Endothelial cell of umbilical vein (primary cell): ENCODE results near the gene BNC2.

ENCODE experiments used
- CTCF ChIP-seq, 2 donors: IDR thresholded peaks; 1 replicate in 1 of 2; 2 replicates in 1 of 2; pipeline ENCODE4 v1.5.1; 2011; ENCODE audit warnings: low read length in 2 of 2, mild to moderate bottlenecking in 2 of 2, moderate library complexity in 2 of 2, control low read depth in 1 of 2, inconsistent platforms in 1 of 2, low read depth in 1 of 2; ENCODE audit not compliant: insufficient read depth in 1 of 2; ENCODE audit errors: extremely low read depth in 1 of 2
- MYC ChIP-seq: IDR thresholded peaks from one replicate; pipeline ENCODE4 v1.6.1; 2011; ENCODE audit warnings: mild to moderate bottlenecking, low read depth, low read length
- POLR2A ChIP-seq: IDR thresholded peaks from 2 replicates; pipeline ENCODE4 v1.6.1; 2012; ENCODE audit warnings: low read depth, mild to moderate bottlenecking, control low read depth, low read length

GRCh38 chr9:16671591-16672137 is 198.8 kb downstream of the BNC2 start:
- TF ChIP-seq CTCF (IDR thresholded peaks at IDR 0.05; ENCODE audit: extremely low read depth in 1 of 2, insufficient read depth in 1 of 2, low read depth in 1 of 2, low read length in 2 of 2), result no peak
- no peak for TF ChIP-seq POLR2A
- no peak for TF ChIP-seq MYC
